Measurements from ENCODE around the gene LDB3.

DNA sequence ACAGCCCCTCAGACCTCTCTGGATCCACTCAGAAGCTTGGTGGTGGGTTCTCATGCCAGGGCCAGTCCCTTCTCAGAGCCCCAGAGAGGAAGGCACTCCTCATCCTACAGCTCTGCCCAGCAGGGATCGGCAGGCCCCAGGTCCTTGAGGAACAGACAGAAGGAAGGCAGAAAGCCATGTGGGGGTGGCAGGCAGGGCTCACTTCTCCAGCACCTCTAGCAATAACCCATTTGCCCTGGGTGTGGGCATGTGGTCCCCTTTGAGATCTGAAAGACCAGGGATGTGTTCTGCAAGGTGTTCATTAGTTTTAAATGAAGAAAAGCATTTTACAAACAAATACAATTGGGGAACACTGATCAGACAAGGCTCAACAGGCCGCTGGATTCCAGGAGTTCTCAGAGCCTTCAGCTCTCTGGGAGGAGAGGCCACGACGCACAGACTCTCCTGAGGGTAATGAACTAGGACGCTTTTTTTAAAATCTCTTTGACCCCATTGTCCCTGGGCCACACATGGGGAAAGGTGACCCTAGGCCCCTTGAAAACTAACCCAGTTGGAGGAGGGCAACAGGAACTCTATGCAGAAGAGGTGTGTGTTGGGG lies 40.6 kb downstream of the LDB3 start:
- TF ChIP-seq POLR2A (IDR thresholded peaks at IDR 0.05) (no peak), POLR2AphosphoS5 (IDR thresholded peaks at IDR 0.05) (no peak)
- TF ChIP-seq, protein P1, sequence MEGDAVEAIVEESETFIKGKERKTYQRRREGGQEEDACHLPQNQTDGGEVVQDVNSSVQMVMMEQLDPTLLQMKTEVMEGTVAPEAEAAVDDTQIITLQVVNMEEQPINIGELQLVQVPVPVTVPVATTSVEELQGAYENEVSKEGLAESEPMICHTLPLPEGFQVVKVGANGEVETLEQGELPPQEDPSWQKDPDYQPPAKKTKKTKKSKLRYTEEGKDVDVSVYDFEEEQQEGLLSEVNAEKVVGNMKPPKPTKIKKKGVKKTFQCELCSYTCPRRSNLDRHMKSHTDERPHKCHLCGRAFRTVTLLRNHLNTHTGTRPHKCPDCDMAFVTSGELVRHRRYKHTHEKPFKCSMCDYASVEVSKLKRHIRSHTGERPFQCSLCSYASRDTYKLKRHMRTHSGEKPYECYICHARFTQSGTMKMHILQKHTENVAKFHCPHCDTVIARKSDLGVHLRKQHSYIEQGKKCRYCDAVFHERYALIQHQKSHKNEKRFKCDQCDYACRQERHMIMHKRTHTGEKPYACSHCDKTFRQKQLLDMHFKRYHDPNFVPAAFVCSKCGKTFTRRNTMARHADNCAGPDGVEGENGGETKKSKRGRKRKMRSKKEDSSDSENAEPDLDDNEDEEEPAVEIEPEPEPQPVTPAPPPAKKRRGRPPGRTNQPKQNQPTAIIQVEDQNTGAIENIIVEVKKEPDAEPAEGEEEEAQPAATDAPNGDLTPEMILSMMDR (IDR thresholded peaks at IDR 0.05 in 8 of 11, conservative IDR thresholded peaks at IDR 0.05 in 3 of 11): no peak

Measured in spleen (tissue), 7 donors.